Measurements from ENCODE around the gene CHCHD3.

DNA sequence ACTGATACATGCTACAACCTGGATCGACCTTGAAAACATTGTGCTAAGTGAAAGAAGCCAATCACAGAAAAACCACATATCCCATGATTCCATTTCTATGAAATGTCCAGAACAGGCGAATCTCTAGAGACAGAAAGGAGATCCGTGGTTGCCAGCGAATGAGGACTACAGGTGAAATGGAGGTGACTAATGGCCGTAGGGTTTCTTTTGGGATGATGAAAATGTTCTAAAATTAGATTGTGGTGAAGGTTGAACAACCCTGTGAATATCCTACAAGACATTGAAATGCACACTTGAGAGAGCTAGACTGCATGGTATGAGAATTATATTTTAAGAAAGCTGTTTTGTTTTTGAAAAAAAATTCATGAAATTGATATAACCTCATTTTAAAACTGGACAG lies 317.1 kb downstream of the CHCHD3 start:
- no peak for TF ChIP-seq ZNF274 (IDR thresholded peaks at IDR 0.05; ENCODE audit: low read depth, low read length)
- TF ChIP-seq YY1 (IDR thresholded peaks at IDR 0.05; ENCODE audit: insufficient read depth, insufficient read length) = no peak

All from NT2/D1 (cell line).